Stimulated activated CD4-positive, alpha-beta T cell treated with anti-CD3 and anti-CD28 coated beads, TNF-alpha, amount 100 ng/mL, for 48 hours (primary cell): ENCODE results near the gene ROR1.

Experiments
- DNase-seq, 3 donors: peaks; one replicate each; pipeline ENCODE4 v3.0.0-alpha.2; 2020; ENCODE audit warnings: low read depth in 3 of 3

The ROR1 gene

GRCh38 chr1:63883494-63884235 is 109.8 kb downstream of the ROR1 start:
- no peak for DNase-seq

GRCh38 chr1:63884486-63884885 is 110.7 kb downstream of the ROR1 start:
- no peak for DNase-seq

GRCh38 chr1:63885899-63886298 is 112.1 kb downstream of the ROR1 start:
- no peak for DNase-seq

- no peak for DNase-seq
Measured at GRCh38 chr1:63886340-63886739, 112.5 kb downstream of the ROR1 start.

DNA sequence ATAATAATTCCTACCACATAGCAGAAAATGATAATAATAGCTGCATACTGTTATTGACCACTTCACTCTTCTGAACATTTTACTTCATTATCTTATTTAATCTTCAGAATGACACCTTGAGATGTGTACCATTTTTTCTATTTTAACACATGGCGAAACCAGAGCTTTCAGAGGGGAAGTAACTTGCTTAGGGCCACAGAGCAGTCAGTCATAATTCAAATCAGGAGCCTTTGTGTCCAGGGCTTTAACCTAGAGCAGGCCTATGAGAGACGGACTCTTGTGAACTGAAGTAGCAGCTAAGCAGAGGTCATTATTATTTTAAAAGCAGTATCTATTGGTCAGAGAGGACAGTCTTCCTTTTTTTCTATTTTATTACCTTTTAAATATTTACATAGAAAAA is 114.0 kb downstream of the ROR1 start:
- DNase-seq, result no peak

DNA sequence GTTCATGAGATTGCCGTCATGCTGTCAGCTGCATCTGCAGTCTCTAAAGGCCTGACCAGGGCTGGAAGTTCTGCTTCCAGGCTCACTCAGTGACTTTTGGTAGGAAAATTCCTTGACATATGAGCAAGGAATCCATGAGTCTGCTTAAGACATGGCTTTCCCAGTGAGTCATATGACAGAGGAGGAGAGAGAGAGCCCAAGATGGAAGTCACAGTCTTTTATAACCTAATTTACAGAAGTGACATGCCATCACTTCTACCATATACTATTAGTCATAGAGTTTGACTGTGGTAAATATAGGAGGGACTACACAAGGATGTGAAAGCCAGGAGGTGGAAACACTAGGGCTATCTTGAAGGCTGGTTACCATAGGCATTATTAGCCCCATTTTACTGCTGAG is 115.2 kb downstream of the ROR1 start:
- no peak for DNase-seq

DNA sequence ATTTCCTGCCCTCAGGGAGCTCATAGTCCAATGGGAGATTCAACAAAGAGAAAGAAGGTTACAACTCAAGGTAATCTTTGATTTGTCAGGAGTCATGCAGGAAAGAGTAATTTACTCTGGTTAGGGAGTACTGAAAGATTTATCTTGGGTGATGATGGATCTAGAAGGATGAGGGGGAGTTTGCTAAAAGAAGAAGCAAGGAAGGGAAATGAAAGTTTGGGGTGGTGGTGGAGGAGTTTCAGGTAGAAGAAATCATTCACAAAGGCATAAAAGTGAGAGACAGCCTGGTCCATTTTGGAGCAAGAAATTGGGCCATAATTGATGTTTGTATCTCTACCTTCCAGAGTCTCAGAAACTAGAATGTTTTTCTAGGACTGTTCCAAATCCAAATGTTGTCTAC is 116.7 kb downstream of the ROR1 start:
- DNase-seq, result no peak

DNA sequence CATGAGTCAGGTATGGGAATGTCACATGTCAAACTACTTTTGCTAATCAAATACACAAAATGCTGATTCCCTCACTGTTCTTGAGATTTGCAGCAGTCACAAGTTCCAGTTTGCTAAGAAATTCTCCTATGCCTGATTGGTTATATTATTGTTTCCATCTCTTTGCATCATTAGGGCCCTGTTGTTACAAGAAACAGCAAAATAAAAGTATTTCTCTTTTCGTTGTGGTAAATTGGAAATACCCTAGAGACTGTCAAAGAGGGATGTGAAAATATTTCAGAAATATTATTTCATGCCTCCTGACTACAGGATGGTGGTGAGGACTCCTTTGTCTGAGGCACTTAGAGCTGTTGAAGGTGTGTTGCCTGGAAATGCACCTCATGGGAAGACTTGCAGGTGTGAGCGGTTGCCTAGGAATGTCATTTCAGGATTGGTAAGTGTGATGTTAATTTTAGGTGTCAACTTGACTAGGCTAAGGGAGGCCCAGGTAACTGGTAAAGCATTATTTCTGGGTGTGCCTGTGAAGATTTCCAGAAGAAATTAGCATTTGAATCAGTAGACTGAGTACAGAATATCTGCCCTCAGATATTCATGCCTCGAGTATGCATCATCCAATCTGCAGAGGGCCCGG is 117.4 kb downstream of the ROR1 start:
- DNase-seq, result no peak

DNA sequence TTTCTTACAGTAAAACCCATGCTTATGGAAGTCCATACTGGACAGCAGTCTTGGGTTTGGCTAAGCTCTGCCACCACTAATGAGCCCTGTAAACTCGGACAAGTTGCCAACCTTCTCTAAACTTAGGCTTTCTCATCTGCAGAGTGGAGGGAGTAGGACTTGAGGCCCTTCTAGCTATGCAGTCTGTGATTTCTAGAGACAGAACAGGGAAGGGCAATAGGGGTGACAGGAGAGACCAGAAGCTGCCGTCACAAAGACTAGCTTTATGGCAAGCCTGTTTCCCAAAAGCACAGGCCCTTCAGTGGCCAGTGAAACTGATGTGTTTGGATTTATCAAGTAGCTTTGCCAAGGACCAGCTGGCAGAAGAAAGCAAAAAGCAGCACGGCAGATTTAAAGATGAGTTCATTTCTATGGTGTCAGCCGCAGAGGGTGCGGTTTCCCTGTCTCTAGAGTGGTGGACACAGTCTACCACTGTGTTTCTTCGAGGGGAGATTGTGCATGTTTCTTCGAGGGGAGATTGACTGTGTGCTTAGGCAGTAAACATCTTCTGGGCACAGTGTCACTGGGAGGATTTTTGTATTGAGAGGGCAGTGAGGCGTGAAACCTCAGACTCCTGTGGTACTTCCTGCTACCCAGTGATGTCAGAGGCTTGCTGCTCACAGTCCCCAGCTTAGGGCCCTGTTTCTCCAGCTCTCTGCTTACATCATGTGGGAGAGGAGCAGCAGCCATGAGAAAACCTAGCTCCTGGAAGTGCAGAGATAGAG is 119.0 kb downstream of the ROR1 start:
- DNase-seq, result no peak

GRCh38 chr1:63893976-63894375 is 120.2 kb downstream of the ROR1 start:
- DNase-seq, result no peak

GRCh38 chr1:63894627-63895265 is 120.9 kb downstream of the ROR1 start:
- DNase-seq, result no peak

DNA sequence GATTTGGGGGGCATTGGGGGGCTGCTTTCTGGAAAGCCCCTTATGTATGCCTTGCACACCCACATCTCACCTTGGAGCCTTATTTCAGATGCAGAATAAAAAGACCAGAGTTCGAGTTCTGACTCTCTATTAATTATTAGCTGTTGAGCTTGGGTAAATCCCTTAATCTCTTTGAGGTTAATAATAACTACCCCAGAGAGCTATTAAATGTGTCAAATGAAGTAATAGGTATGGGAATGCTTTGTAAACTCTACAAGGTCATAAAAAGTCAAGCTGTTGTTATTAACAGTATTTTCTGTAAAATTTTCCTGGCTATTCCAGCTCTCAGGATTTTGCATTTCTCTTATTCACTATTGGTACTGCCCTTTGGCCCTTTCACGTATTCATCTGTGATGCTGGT is 122.9 kb downstream of the ROR1 start:
- DNase-seq, result no peak

GRCh38 chr1:63898428-63899196 is 124.8 kb downstream of the ROR1 start:
- no peak for DNase-seq

- DNase-seq, result no peak
Measured at GRCh38 chr1:63901094-63901493, 127.3 kb downstream of the ROR1 start.

- DNase-seq, result no peak
Measured at GRCh38 chr1:63902844-63903589, 129.2 kb downstream of the ROR1 start.

DNA sequence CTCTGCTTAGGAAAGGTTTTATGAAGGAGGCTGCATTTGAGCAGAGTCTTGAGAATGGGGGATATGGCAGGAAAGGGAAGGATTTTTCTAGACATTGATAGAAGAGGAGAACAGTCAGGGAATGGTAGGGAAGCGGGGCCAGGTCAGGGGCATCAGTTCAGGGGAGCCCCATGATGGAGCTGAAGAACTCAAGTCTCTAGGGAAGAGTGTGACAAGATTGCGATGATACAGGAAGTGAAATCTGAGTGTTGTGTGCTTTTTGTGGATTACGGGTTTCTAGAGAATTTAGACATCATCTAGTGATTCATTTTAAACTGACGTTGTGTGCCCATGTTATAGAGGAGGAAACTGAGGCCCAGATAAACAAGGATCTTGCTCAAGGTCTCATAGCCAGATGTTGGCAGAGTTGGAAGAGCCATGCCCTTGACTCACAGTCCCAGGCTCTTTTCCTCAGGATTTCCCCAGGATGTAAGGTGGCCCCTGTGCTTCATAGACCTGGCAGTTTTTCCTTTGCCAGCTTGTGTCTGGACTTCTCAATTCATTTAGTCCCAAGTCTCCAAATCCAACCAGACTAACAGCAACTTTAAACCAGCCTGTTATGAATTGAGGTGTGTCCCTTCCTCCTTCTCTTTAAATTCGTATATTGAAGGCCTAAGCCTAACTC is 130.3 kb downstream of the ROR1 start:
- DNase-seq, result no peak

DNA sequence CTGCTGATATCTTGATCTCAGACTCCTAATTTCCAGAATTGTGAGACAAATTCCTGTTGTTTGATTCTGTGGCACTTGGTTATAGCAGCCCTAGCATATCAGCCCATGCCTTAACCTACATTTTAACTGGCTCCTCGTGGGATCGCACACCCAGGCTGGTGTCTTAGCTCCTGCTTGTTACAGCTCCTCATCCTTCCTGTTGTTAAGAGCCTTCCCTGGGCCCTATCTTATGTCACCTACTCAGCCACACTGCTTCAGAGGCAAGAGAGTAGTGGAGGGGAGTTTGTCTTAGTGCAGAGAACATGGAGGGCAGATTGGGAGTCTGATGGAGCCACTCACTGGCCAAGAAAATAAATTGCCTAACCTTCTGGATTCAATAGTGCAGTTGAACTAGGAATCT is 131.0 kb downstream of the ROR1 start:
- no peak for DNase-seq

DNA sequence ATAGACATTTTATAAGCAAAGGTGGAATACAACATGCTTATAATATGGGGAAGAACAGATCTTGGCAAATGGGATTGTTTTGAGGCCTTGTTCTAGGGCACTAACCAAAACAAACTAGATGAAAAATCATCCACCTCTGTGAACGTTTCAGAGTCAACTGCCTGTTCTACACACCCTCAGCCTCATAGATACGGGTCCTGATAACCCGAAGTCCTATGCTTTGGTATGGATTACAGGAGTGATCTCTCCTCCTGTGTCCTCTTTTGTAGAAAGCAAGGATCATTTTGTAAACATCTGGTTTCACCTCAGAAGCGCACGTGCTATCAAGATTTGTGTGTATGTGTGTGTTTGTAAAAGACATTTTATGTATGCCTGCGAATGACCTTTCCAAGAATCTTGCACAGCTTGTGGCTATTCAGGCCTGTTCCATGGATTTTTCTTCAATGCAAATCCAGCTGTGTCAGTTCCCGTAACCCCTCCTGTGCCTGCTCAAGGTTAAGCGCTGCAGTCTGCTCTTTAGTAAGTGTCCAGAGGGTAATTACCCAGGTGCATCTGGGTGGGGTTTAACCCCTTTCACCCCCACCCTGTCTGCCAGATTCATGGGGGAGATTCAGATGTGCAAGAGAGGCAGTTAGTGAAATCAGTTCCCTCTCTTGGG is 132.4 kb downstream of the ROR1 start:
- no peak for DNase-seq

DNA sequence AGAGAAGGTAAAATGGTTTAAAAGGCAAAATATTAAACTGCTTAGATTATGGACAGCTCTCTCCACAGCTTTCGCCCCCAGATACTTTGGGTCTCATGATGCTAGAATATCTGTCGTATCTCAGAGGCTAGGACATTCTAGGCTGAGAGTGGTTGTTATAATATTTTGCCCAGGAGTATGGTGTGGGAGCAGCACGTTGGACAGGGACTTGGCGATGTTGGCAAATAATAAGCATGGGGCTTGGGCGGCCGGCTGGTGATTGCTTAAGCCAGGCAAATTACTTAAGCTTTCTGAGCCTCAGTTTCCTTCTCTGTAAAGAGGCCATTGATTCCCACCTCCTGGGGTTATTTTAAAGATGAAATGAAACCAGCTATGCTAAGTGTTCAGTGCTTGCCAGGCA is 133.2 kb downstream of the ROR1 start:
- no peak for DNase-seq

GRCh38 chr1:63908016-63908415 is 134.2 kb downstream of the ROR1 start:
- DNase-seq, result no peak
